ENCODE data around the gene CDC42EP5.

The CDC42EP5 gene

DNA sequence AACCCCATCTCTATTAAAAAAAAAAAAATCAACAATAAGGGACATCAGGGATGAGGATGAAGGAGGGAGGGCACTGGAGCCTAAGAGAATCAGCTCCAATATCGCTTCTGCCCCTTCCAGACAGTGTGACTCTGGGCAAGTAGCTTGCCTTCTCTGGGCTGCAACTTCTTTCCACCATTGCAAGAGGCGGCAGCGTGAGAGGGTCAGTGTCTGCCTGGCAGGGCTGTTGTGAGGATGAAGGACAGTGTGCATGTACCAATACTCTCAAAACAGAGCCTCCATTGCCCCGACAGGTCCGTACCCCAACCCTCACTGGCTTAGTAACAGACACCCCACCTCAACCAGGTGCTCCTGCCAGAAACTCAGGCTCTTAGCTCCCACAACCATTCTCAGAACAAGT is 39.4 kb downstream of the CDC42EP5 start:
- no peaks in the 10 kb centered on the region for H3K9me3 ChIP-seq (ENCODE audit: control insufficient read depth, insufficient read depth, low read length)
- H3K4me3 ChIP-seq (ENCODE audit: low read length) = no peak overlapping the region
- H3K27me3 ChIP-seq (ENCODE audit: control insufficient read depth, insufficient read depth, low read length) = no peaks in the 10 kb centered on the region
- no peaks in the 10 kb centered on the region for H3K36me3 ChIP-seq (ENCODE audit: control insufficient read depth, insufficient read depth, low read length)
- no CpG with 5 or more reads among the region's 5 CpGs for WGBS (ENCODE audit: insufficient coverage, insufficient read length)
- peaks cover 15% of the 10 kb centered on the region for H3K4me1 ChIP-seq (ENCODE audit: control insufficient read depth, insufficient read depth, low read length)
- DNase-seq (ENCODE audit: low read depth, low spot score) = no peak
- H3K27ac ChIP-seq (ENCODE audit: low read length) = no peak overlapping the region

DNA sequence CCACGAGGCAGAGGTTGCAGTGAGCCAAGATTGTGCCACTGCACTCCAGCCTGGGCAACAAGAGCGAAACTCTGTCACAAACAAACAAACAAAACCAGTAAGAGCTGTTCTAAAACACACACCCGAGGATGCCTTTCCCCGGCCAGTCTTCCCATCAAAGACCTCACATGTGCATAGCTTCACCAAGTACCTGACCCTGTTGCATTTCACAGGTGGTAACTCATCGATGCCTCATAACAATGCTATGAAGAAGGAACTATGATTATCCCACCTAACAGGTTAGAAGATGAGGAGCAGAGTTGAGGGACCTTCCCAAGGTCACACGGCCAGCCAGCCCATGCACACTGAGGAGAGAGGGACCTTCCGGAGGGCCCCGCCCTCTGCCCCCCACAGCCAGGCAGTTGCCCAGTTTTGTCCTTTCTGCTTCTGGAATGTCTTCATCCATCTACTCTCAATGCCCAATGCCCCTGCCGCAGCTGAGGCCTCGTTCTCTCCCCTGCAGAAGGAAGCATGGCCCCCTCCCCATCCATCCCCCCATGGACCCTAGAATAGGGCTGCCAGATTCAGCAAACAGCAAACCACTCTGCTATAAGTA is 40.9 kb downstream of the CDC42EP5 start:
- DNase-seq (ENCODE audit: low read depth, low spot score) = no peak
- H3K9me3 ChIP-seq (ENCODE audit: control insufficient read depth, insufficient read depth, low read length) = no peaks in the 10 kb centered on the region
- H3K27ac ChIP-seq (ENCODE audit: low read length) = no peak overlapping the region

DNA sequence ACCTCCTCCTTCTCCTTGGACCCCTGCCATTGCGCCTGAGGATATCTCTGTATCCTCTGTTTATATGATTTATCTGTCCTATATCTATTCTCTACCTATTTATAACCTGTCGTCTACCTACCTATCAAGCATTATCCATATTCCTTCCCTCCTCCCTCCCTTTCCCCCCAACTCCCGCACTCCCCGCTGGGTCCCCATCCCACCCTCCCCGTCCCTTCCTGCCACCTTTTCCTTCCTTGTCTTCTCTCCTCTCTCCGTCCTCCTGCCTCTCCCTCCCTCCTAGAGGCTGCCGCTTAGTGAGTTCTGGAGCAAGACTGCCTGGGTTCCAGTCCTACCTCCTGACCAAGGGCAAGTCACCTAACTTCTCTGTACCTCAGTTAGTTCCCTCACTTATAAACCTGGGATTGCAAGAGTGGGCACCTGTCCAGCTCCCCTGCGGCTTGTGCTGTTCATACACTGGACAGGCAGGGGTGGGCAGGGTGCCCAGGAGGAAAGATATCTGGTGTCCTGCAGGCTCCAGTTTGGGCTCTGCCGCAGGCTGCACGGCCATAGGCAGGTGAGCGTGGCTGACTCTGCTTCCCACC is 41.7 kb downstream of the CDC42EP5 start:
- DNase-seq (ENCODE audit: low read depth, low spot score) = no peak
- Histone ChIP-seq H3K4me3 (ENCODE audit: low read length) (no peak overlapping the region), H3K9me3 (ENCODE audit: control insufficient read depth, insufficient read depth, low read length) (no peaks in the 10 kb centered on the region), H3K27me3 (ENCODE audit: control insufficient read depth, insufficient read depth, low read length) (no peaks in the 10 kb centered on the region), H3K4me1 (ENCODE audit: control insufficient read depth, insufficient read depth, low read length) (peaks cover 14% of the 10 kb centered on the region), H3K36me3 (ENCODE audit: control insufficient read depth, insufficient read depth, low read length) (no peaks in the 10 kb centered on the region), H3K27ac (ENCODE audit: low read length) (no peak overlapping the region)
- 100% methylated on average over 3 of the region's 11 CpGs for WGBS (ENCODE audit: insufficient coverage, insufficient read length)

More for the DNA sequence above, 40.9 kb downstream of the CDC42EP5 start:
- no peak overlapping the region for H3K4me3 ChIP-seq (ENCODE audit: low read length)
- H3K36me3 ChIP-seq (ENCODE audit: control insufficient read depth, insufficient read depth, low read length) = no peaks in the 10 kb centered on the region
- WGBS (ENCODE audit: insufficient coverage, insufficient read length) = no CpG with 5 or more reads among the region's 10 CpGs
- H3K27me3 ChIP-seq (ENCODE audit: control insufficient read depth, insufficient read depth, low read length) = no peaks in the 10 kb centered on the region
- peaks cover 15% of the 10 kb centered on the region for H3K4me1 ChIP-seq (ENCODE audit: control insufficient read depth, insufficient read depth, low read length)

DNA sequence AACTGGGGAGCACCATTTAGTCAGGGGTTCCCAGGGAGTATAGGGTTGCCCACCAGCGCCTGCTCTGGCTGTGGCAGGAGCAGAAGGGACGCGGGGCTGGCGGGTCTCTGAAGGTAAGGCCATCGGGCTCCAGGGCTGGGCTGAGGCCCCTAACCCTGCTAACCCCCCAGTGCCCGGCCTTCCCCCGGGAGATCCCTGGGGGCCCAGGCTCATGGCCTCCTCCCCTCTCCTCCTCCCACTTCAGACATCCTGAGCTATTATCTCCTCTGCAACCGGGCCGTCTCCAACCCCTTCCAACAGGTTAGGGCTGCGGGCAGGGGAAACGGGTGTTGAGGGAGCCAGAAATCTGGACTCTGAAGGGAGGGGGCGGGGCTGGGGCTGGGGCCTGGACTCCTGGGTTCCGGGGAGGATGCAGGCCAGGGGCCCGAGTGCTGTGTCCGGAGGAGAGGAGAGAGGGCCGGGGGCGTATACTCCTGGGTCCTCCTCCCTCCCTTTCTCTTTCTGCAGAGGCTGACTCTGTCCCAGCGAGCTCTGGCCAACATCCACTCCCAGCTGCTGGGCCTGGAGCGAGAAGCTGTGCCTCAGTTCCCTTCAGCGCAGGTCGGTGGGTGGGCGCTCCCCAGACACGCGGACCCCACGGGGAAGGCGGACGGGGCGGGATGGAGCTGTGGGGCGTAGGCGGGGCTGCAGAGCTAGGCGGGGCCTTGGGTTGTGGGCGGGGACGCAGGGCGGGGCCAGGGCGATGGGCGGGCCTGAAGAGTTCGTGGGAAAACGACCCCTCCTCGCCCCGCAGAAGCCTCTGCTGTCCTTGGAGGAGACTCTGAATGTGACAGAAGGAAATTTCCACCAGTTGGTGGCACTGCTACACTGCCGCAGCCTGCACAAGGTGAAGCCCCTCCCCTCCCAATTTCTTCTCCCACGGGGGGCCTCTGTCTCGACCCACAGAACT is 42.5 kb downstream of the CDC42EP5 start:
- DNase-seq (ENCODE audit: low read depth, low spot score) = no peak
- Histone ChIP-seq H3K27ac (ENCODE audit: low read length) (no peak overlapping the region), H3K4me1 (ENCODE audit: control insufficient read depth, insufficient read depth, low read length) (peaks cover 7% of the 10 kb centered on the region), H3K4me3 (ENCODE audit: low read length) (peak overlapping the region; percentile 51; the same call in 1 of the 2 replicates), H3K36me3 (ENCODE audit: control insufficient read depth, insufficient read depth, low read length) (no peaks in the 10 kb centered on the region), H3K9me3 (ENCODE audit: control insufficient read depth, insufficient read depth, low read length) (no peaks in the 10 kb centered on the region), H3K27me3 (ENCODE audit: control insufficient read depth, insufficient read depth, low read length) (no peaks in the 10 kb centered on the region)
- no CpG with 5 or more reads among the region's 43 CpGs for WGBS (ENCODE audit: insufficient coverage, insufficient read length)

DNA sequence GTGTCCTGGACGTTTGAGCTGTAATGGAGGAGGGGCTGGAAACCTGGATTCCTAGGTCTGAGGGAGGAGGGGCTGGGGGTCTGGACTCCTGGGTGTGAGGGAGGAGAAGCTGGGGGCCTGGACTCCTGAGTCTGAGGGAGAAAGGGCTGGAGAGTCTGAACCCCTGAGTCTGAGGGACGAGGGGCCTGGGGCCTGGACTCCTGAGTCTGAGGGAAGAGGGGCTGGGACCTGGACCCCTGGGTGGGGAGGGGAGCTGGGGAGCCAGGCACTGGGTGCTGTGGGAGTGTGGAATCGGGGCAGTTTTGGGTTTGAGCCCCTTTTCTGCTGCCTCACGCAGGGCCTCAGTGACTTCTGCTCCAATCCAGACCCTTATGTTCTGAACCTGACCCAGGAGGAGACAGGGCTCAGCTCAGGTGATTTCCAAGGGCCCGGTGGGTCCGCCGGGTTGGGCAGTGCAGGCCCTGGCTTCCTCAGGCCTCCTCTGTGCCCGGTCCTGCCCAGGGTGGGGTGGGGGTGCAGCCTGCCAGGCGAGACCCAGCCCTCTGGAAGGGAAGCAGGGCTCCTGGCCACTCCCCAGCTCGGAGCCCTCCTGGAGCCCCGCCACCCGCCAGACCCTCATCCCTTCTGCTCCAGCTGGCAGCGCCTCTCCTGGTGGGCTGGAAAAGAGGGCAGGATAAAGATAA is 43.4 kb downstream of the CDC42EP5 start:
- Histone ChIP-seq H3K27me3 (ENCODE audit: control insufficient read depth, insufficient read depth, low read length) (no peaks in the 10 kb centered on the region; the same call in 1 of the 2 replicates), H3K4me1 (ENCODE audit: control insufficient read depth, insufficient read depth, low read length) (peaks cover 3% of the 10 kb centered on the region; the same call in 1 of the 2 replicates), H3K9me3 (ENCODE audit: control insufficient read depth, insufficient read depth, low read length) (no peaks in the 10 kb centered on the region), H3K27ac (ENCODE audit: low read length) (no peak overlapping the region), H3K36me3 (ENCODE audit: control insufficient read depth, insufficient read depth, low read length) (no peaks in the 10 kb centered on the region), H3K4me3 (ENCODE audit: low read length) (no peak overlapping the region)
- WGBS (ENCODE audit: insufficient coverage, insufficient read length) = no CpG with 5 or more reads among the region's 13 CpGs
- DNase-seq (ENCODE audit: low read depth, low spot score) = no peak

DNA sequence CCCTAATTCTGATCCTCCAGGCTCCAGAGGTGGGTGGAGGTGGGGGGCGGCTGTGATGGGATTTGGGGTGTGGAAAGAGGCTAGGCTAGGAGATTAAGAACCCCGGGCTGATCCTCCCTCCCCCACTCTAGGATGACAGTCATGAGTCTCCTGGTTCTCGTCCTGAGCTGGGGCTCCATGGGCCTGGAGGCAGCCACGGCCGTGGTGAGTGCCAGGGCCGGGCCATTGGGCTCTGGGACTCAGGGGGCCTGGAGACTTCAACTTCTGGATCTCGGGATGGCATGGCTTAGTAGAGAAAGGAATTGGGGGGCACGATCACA is 44.0 kb downstream of the CDC42EP5 start:
- Histone ChIP-seq H3K27ac (ENCODE audit: low read length) (no peak overlapping the region), H3K4me1 (ENCODE audit: control insufficient read depth, insufficient read depth, low read length) (peaks cover 2% of the 10 kb centered on the region; the same call in 1 of the 2 replicates), H3K9me3 (ENCODE audit: control insufficient read depth, insufficient read depth, low read length) (no peaks in the 10 kb centered on the region), H3K4me3 (ENCODE audit: low read length) (no peak overlapping the region), H3K27me3 (ENCODE audit: control insufficient read depth, insufficient read depth, low read length) (no peaks in the 10 kb centered on the region; the same call in 1 of the 2 replicates), H3K36me3 (ENCODE audit: control insufficient read depth, insufficient read depth, low read length) (no peaks in the 10 kb centered on the region)
- no peak for DNase-seq (ENCODE audit: low read depth, low spot score)
- WGBS (ENCODE audit: insufficient coverage, insufficient read length) = no CpG with 5 or more reads among the region's 8 CpGs

DNA sequence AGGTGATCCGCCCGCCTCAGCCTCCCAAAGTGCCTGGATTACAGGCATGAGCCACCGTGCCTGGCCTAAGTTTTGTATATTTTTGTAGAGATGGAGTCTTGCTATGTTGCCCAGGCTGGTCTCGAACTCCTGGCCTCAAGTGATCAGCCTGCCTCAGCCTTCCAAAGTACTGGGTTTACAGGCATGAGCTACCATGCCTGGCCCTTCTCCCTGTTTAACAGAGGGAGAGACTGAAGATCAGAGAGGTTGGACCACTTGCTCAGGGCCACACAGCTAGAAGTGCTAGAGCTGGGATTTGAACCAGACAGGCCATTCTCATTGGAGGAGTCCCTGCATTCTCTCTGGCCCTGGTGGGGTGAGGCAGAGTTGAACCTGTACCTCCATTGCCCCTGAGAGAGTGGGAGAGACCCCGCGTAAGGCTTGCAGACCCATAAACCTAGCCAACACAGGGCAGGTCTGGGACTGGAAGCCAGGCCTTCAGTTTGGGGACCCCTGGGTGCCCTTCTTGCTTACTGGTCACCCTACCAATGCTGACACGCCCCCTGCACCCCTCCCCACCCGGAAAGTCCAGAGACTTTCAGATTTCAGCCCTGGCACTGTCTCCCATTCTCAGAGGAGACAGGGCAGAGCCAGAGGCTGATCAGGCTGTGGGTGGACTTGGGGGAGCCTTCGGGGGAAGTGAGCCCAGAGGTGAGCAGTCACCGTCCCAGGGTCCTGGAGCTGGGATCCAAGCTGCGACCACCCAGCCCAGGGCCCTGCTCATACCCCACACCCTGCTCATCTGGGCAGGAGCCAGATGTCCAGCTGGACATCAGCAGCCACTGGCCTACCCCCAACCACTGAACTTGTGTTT is 44.5 kb downstream of the CDC42EP5 start:
- H3K4me1 ChIP-seq (ENCODE audit: control insufficient read depth, insufficient read depth, low read length) = peaks cover 2% of the 10 kb centered on the region; the same call in 1 of the 2 replicates
- H3K27ac ChIP-seq (ENCODE audit: low read length) = no peak overlapping the region
- H3K9me3 ChIP-seq (ENCODE audit: control insufficient read depth, insufficient read depth, low read length) = no peaks in the 10 kb centered on the region
- WGBS (ENCODE audit: insufficient coverage, insufficient read length) = no CpG with 5 or more reads among the region's 11 CpGs
- DNase-seq (ENCODE audit: low read depth, low spot score) = no peak
- no peaks in the 10 kb centered on the region for H3K36me3 ChIP-seq (ENCODE audit: control insufficient read depth, insufficient read depth, low read length)
- no peak overlapping the region for H3K4me3 ChIP-seq (ENCODE audit: low read length)
- H3K27me3 ChIP-seq (ENCODE audit: control insufficient read depth, insufficient read depth, low read length) = no peaks in the 10 kb centered on the region; the same call in 1 of the 2 replicates

DNA sequence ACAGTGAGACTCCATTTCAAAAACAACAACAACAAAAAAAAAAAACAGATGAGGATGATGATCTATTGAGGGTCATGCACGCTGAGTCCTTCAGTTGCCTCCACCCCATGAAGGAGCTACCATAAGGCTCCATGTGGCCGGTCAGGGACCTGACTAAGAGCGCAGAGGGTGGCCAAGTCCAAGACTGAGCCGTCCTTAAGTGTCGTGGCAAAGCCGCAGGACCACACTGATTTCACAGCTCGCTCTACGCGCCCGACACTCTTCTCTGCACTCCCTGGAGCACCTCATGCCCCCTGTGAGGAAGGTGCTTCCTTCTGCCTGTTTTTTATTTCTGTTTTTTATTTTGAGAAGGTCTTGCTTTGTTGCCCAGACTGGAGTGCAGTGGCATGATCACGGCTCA is 45.5 kb downstream of the CDC42EP5 start:
- peaks cover 2% of the 10 kb centered on the region; the same call in 1 of the 2 replicates for H3K4me1 ChIP-seq (ENCODE audit: control insufficient read depth, insufficient read depth, low read length)
- no peaks in the 10 kb centered on the region; the same call in 1 of the 2 replicates for H3K36me3 ChIP-seq (ENCODE audit: control insufficient read depth, insufficient read depth, low read length)
- no peak overlapping the region for H3K4me3 ChIP-seq (ENCODE audit: low read length)
- no peaks in the 10 kb centered on the region for H3K9me3 ChIP-seq (ENCODE audit: control insufficient read depth, insufficient read depth, low read length)
- no peak overlapping the region for H3K27ac ChIP-seq (ENCODE audit: low read length)
- WGBS (ENCODE audit: insufficient coverage, insufficient read length) = no CpG with 5 or more reads among the region's 11 CpGs
- no peaks in the 10 kb centered on the region; the same call in 1 of the 2 replicates for H3K27me3 ChIP-seq (ENCODE audit: control insufficient read depth, insufficient read depth, low read length)
- DNase-seq (ENCODE audit: low read depth, low spot score) = no peak

DNA sequence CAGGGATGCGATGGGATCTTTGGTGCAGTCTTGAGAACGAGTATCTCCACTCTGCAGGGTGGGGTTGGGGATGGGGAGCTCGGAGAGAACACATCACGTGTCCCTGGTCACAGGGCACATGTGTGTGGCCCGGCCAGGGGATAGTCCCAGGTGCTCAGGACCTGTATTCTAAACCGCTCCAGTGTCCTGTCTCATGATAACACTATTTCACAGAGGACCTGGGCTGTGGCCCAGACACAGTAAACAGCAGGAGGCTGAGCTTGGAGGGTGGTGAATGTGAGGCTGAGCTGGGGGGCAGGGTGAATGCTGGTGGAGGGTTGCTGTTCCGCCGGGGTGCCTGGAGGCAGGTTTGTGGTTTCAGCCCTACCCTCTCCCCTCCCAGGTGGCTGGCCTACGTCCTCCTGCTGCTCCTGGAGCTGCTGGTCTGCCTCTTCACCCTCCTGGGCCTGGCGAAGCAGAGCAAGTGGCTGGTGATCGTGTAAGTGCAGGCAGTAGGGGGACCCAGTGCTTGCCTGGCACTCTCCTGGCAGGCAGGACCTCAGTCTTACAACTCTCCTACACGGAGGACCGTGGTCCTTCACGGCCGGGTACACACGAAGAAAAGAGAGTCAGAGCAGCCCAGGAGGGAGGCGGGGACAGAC is 46.7 kb downstream of the CDC42EP5 start:
- H3K27ac ChIP-seq (ENCODE audit: low read length) = no peak overlapping the region
- no peaks in the 10 kb centered on the region for H3K9me3 ChIP-seq (ENCODE audit: control insufficient read depth, insufficient read depth, low read length)
- H3K27me3 ChIP-seq (ENCODE audit: control insufficient read depth, insufficient read depth, low read length) = no peaks in the 10 kb centered on the region; the same call in 1 of the 2 replicates
- no CpG with 5 or more reads among the region's 17 CpGs for WGBS (ENCODE audit: insufficient coverage, insufficient read length)
- no peaks in the 10 kb centered on the region; the same call in 1 of the 2 replicates for H3K36me3 ChIP-seq (ENCODE audit: control insufficient read depth, insufficient read depth, low read length)
- H3K4me3 ChIP-seq (ENCODE audit: low read length) = no peak overlapping the region
- H3K4me1 ChIP-seq (ENCODE audit: control insufficient read depth, insufficient read depth, low read length) = peaks cover 11% of the 10 kb centered on the region
- DNase-seq (ENCODE audit: low read depth, low spot score) = no peak

Data from iPS DF 6.9 (cell line).